AG20443 (cell line): ENCODE data around the gene CRISPLD2.
A peak's percentile ranks its signal among the peaks of the same experiment; 100 is the strongest.
"Not testable (repeated sequence)": the region's sequence is repeated elsewhere in the genome, so short reads cannot be mapped to it uniquely, and the experiment has no call there.

ENCODE experiments used
- DNase-seq: peaks from one replicate; pipeline ENCODE4 v3.0.0; 2012; ENCODE audit warnings: low spot score, mixed read lengths

The CRISPLD2 gene

GRCh38 chr16:84930298-84931106, 110.7 kb downstream of the CRISPLD2 start:
- DNase-seq: no peak

GRCh38 chr16:84931107-84931494, 111.3 kb downstream of the CRISPLD2 start:
- no peak for DNase-seq

- DNase-seq: no peak
Observed at GRCh38 chr16:84931506-84931905, 111.7 kb downstream of the CRISPLD2 start.

GRCh38 chr16:84932681-84933080, 112.9 kb downstream of the CRISPLD2 start:
- DNase-seq: no peak

- peak; percentile 86 for DNase-seq
Observed at GRCh38 chr16:84933774-84934631, 114.2 kb downstream of the CRISPLD2 start.

GRCh38 chr16:84937196-84938005, 117.6 kb downstream of the CRISPLD2 start:
- DNase-seq: no peak

GRCh38 chr16:84938616-84939015, 118.8 kb downstream of the CRISPLD2 start:
- DNase-seq: not testable (repeated sequence)

GRCh38 chr16:84940670-84941551, 121.1 kb downstream of the CRISPLD2 start:
- DNase-seq: peak; percentile 89

- DNase-seq: peak; percentile 69
Observed at GRCh38 chr16:84941921-84942320, 122.1 kb downstream of the CRISPLD2 start.

- no peak for DNase-seq
Observed at GRCh38 chr16:84942786-84943185, 123.0 kb downstream of the CRISPLD2 start.

- no peak for DNase-seq
Observed at GRCh38 chr16:84943620-84944019, 123.8 kb downstream of the CRISPLD2 start.

- no peak for DNase-seq
Observed at GRCh38 chr16:84947022-84947421, 127.2 kb downstream of the CRISPLD2 start.

GRCh38 chr16:84947996-84948850, 128.4 kb downstream of the CRISPLD2 start:
- no peak for DNase-seq

- no peak for DNase-seq
Observed at GRCh38 chr16:84948851-84949610, 129.2 kb downstream of the CRISPLD2 start.

- no peak for DNase-seq
Observed at GRCh38 chr16:84949772-84950436, 130.1 kb downstream of the CRISPLD2 start.

- DNase-seq: no peak
Observed at GRCh38 chr16:84950906-84951305, 131.1 kb downstream of the CRISPLD2 start.

- peak; percentile 87 for DNase-seq
Observed at GRCh38 chr16:84952335-84953189, 132.8 kb downstream of the CRISPLD2 start.

GRCh38 chr16:84953190-84953746, 133.5 kb downstream of the CRISPLD2 start:
- DNase-seq: no peak
